Measurements from ENCODE around the gene TAS2R9.
"Not testable (repeated sequence)": the region's sequence is repeated elsewhere in the genome, so short reads cannot be mapped to it uniquely, and the experiment has no call there.

Gene TAS2R9, protein sequence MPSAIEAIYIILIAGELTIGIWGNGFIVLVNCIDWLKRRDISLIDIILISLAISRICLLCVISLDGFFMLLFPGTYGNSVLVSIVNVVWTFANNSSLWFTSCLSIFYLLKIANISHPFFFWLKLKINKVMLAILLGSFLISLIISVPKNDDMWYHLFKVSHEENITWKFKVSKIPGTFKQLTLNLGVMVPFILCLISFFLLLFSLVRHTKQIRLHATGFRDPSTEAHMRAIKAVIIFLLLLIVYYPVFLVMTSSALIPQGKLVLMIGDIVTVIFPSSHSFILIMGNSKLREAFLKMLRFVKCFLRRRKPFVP

DNA sequence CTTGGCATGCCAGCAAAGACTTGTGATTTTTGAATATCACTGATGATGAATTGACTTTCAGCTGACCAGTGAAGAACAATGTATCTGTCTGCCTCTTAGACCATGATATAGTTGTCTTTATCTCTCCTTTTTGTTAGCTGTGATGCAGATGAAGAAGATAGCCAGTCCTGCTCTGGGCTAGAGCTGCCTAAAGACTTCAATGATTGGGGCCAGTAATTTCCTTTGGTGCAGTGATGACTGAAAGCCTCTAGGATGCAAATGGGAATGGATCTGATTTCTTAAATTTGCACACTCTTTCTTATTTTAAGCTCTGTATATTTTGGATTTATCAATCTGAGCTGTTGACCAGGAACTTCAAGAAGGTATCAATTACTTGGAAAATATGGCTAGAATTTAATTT lies at the start of gene TAS2R9:
TSS of gene TAS2R9 (minus strand) at position 101 of the 400 bp plus-strand sequence. CDS start at position 8, 93 bp downstream.
- no peak for DNase-seq

GRCh38 chr12:10855807-10856206 lies 45.8 kb upstream of the TAS2R9 start:
- no peak for DNase-seq

DNA sequence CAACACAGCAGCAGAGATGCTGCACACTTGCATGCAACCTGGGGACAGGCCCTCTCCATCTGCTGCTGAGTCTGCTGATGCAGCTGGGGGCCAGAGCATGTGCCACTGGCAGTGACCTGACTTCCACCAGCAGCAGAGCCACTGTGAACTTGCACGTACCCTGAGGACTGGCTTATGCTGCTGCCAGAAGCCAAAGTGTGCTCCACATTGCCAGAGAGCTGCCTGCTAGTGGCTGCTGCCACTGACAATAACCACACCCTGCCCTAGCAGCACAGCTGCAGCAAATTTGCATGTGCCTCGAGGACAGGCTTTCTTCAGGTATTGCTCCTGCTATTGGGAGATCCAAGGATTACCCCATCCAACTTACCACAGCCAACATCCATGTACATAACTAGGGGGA lies 43.8 kb upstream of the TAS2R9 start:
- DNase-seq, result no peak

- no peak for DNase-seq
Measured at GRCh38 chr12:10851243-10851858, 41.4 kb upstream of the TAS2R9 start.

DNA sequence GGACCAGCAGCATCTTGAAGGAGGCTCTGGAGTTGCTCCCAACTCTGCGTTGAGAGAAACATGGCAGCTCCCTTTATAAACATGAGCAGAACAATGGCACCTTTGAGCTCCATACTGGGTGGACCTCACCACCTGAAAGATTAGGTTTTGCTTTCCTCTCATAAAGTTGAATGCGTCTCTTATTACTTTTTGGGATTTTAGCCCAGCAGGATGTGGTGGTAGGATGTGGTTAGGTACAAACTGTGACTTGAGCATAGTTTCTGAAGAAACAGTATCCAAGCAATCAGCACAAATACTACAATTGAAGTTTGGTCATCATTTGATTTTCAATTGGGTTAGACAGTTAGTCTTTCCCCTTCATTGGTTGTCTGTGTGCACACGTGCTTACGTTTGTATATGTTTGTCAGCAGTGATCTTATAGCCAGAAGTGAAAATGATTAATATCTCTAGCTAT lies 39.5 kb upstream of the TAS2R9 start, which contains the start of gene PRR4:
TSS of gene PRR4 (minus strand) at position 51 of the 454 bp plus-strand sequence. CDS start at position 13, 38 bp downstream.
- DNase-seq, result no peak

DNA sequence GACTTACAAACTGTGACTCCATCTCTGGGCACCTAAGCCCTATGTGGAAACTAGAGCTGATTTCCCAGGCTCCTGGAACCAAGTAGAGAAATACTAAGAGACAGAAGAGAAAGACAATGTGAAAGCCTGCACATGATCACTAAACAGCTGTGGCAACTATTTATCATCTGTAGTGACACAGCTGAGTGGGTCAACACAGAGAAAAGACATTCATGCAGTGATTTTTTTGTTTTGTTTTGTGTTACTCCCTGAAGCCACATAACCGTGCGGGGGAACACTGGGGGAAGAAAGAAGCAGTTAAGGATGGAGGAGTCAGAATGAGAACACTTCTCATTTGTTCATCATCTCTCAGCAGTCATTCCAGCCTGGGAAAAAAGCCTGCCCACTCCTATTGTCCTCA lies 37.8 kb upstream of the TAS2R9 start:
- no peak for DNase-seq

DNA sequence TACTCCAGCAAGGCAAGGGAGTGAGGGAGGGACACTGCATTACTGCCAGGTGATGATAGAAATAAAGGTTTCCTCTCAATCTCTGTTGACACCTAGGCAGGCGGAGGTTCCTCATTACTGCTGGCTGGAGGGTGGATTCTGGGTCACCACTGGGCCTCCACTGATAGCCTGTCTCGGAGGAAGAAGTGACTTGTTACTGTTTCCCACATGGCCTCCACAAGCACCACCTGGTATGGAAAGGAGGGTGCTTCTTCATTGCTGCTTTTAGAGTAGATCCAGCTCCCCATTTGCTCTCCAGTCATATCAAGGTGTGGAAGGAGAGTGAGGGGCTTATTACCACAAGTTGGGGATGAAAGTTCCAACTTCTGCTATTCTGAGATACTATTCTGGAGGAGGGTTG lies 32.9 kb upstream of the TAS2R9 start:
- no peak for DNase-seq

DNA sequence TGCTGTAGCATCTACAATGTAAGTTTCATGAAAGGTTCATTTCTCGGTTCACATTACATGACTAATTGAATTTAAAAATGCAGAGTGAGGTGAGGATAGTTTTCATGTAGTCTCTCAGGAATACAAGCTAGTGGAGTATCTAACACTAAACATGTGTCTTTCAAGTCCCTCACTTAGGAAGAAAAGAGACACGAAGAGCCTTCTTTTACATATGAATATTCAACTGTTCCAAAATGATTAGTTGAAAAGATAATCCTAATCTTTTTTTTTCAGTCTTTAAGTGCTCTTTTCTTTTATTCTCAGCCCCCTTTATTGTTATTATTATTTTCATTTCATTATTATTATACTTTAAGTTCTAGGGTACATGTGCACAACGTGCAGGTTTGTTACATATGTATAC lies 28.5 kb upstream of the TAS2R9 start:
- DNase-seq, result no peak

- no peak for DNase-seq
Measured at GRCh38 chr12:10829994-10830393, 20.0 kb upstream of the TAS2R9 start.

DNA sequence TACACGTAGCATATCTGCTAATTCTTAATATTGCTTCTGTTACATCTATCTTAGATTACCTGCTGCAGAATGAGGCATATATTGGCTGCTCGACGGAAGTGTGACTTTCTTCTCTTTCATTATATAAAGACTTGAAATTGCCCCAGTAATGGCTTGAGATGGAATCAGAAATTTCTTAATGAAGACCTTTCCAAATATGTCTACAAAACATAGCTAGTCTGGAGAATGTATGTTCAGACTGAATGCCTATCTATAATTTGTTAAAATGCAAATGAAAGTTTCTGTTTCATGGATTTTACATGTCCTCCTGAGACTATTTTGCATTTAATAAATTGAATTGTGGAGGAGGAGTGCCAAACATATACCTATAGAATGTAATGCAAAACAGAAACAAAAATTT lies 16.3 kb upstream of the TAS2R9 start, which contains the start of gene TAS2R10:
TSS of gene TAS2R10 (minus strand) at position 101 of the 400 bp plus-strand sequence. CDS start at position 12, 89 bp downstream.
- no peak for DNase-seq

- DNase-seq, result no peak
Measured at GRCh38 chr12:10824957-10825356, 15.0 kb upstream of the TAS2R9 start.

GRCh38 chr12:10811883-10812536 lies 2.0 kb upstream of the TAS2R9 start:
- no peak for DNase-seq

DNA sequence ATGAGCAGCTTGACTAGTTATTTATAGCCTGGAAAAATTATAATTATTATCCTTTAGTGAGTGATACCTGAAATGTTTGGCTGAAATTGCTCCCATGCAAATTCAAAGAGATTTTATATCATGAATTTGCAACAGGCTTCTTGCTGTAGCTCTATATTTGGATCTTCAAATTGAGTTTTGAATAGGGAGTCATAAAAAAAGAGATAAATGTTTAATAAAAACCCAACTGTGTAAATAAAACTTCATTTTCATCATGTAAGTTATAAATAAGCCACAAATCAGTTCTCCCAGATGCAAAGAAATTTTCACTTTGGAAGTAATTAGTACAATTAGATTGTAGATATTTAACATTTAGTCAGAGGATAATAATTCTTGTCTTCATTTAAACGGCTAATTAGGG lies 2.8 kb downstream of the TAS2R9 start, which contains the start of gene TAS2R8:
TSS of gene TAS2R8 (minus strand) at position 101 of the 400 bp plus-strand sequence. CDS start 306 bp downstream, outside the sequence.
- DNase-seq, result no peak

DNA sequence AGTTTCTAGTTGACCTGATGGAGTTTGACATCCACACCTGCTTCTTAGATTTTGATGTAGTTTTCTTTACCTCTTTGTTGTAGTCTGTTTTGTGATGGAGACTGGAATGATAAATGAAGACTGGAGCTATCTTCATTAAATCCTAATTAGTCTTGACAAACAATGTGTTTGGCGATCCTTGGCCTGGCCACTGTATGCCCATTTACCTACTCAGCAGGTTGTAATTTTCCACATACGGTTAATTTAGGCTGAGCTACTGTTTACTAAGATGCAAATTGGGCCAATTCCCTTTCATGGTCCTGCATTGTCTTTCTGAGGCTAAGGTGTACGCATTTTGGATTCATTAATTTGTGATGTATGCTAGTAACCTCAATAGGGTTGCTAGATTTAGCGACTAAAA lies 7.4 kb downstream of the TAS2R9 start, which contains the start of gene TAS2R7:
TSS of gene TAS2R7 (minus strand) at position 41 of the 400 bp plus-strand sequence. CDS start 57 bp downstream, outside the sequence.
- no peak for DNase-seq

- no peak for DNase-seq
Measured at GRCh38 chr12:10801741-10802140, 8.2 kb downstream of the TAS2R9 start.

- DNase-seq, result no peak
Measured at GRCh38 chr12:10794222-10794621, 15.7 kb downstream of the TAS2R9 start.

DNA sequence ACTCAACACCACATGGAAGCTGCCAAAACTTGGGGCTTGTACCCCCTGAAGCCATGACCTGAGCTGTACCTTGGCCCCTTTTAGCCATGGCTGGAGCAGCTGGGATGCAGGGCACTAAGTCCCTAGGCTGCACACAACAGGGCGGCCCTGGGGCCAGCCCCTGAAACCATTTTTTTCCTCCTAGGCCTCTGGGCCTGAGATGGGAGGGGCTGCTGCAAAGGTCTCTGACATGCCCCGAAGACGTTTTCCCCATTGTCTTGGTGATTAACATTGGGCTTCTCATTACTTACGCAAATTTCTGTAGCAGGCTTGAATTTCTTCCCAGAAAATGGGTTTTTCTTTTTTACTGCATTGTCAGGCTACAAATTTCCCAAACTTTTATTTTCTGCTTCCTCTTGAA lies 18.2 kb downstream of the TAS2R9 start:
- not testable (repeated sequence) for DNase-seq

GRCh38 chr12:10783252-10783651 lies 26.7 kb downstream of the TAS2R9 start:
- no peak for DNase-seq

- no peak for DNase-seq
Measured at GRCh38 chr12:10779103-10779502, 30.9 kb downstream of the TAS2R9 start.

- no peak for DNase-seq
Measured at GRCh38 chr12:10771132-10771733, 38.7 kb downstream of the TAS2R9 start.

GRCh38 chr12:10759657-10760056 lies 50.3 kb downstream of the TAS2R9 start:
- DNase-seq, result no peak
